Activated T-cell treated with anti-CD3 and anti-CD28 coated beads for 24 hours (primary cell): ENCODE results near the gene RIPPLY3.

ENCODE experiments used
- DNase-seq: peaks from one replicate; pipeline ENCODE4 v3.0.0-alpha.2; 2020; ENCODE audit warnings: low read depth

Gene RIPPLY3, protein sequence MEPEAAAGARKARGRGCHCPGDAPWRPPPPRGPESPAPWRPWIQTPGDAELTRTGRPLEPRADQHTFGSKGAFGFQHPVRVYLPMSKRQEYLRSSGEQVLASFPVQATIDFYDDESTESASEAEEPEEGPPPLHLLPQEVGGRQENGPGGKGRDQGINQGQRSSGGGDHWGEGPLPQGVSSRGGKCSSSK

DNA sequence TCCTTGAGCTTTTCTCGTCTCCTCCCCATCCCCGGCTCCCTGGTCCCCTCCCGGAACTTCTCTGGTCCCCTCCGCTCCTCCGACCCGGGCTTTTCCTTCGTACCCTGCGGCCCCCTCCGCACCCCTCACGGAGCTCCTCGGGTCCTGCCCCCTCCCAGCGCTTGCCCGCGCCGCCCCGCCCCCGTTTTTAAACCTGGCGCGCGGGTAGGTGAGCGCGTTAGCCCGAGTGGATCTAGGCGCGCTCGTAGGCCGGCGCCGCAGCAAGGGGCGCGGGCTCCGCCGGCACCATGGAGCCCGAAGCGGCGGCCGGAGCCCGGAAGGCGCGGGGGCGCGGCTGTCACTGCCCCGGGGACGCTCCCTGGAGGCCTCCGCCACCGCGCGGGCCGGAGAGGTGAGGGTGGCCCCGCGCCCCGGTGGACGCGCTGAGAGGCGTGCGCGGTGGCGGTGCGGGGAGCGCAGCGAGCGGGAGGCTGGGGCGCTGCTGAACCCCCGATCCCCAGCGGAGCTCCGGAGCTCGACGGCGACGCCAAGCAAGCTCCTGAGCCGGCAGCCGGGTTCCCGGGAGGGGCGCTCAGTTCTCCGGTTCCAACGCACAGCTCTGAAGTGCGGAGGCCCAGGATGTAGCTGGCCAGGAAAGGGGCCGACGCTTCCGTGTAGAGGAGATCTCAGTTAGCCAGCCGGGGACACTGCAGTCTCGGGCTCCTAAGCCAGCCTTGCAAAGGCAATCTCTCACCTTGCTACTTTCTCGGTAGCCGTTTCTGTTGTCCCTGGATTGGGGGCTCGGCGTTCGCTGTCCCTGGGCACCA is at the start of gene RIPPLY3:
Gene RIPPLY3 (plus strand): TSS at position 217 of the 806 bp plus-strand sequence. CDS start 71 bp downstream, at position 288.
- no peak for DNase-seq

DNA sequence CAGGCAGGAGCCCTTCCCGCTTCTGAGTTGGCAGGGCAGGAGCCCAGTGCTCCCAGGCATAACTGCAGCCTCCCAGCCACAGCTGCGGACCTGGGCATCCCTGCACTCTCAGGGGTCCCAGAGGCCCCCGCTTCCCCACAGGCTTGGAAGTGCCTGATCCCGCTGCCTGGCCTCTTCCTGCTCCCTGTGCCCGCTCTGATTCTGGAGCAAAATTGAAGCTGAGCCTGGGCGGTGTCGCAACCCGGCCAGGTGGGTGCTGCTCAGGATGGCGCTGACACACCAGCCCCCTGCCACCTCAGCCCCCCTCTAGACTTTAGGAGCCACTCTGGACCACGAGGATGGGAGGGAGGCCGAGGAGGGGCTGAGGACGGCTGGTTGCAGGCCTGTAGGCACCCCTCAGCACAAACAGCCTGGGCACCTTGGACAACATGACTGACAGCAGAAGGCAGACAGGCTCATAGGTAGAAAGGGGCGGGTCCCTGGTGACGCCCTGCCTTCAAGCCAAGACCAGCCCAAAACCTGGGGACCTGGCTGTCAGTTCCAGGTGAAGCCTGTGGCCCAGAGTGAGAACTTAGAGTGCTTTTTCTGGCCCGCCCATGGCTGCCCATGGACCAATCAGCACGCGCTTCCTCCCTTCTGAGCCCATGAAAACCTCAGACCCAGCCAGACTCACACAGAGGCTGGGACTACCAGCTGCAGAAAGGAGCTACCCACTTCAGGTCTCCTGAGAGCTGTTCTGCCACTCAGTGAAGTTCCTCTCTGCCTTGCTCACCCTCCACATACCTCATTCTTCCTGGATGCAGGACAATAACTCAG is 47.3 kb upstream of the RIPPLY3 start:
- no peak for DNase-seq

DNA sequence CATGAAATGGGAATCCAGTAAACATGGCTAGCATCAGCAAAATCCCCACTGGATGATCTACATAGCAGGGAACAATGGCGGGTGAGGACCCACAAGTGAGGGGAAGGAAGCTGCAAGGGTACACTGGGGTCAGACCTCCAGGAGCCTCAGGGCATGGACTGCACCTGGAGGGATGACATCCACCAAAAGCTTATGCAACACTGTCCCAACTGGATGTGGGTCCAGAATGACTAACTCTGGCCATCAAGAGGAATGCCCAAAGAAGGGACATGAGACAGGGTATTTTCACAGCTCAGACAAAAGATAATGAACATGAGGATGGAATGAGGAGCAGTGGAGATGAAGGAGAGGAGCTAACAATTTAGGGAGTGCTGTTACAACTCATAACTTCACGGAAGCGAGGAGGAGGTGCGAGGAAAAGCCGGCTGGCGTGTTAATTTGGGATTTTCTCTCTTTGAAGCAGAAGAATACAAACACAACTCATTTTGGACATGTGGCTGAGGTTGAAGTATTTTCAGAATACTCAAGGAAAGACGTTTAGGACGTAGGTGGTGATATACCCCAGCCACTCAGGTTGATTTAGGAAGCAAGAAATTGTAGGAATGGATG is 45.7 kb upstream of the RIPPLY3 start:
- DNase-seq = no peak

DNA sequence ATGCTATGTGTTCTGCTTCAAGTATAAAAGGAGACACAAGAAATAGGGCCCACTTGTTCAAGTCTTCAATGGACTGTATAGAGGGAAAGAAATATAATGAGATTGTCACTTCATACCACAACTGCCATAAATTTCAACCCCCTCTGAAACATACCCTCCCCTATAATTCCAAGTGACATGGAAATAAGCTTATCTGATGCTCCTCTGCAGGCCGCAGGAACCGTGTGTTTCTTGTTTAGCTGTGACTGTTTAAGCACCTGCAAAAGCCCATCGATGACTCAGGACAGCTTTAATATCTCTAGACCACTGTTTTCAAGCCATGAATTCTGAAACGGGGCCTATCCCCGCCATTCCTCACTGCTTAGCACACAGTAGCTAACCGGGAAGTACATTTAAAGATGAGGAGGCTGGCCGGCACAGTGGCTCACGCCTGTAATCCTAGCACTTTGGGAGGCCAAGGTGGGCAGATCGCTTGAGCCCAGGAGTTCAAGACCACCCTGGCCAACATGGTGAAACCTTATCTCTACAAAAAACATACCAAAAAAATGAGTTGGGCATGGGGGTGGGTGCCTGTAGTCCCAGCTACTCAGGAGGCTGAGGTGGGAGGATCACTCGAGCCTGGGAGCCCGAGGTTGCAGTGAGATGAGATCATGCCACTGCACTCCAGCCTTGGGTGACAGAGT is 44.3 kb upstream of the RIPPLY3 start:
- DNase-seq = no peak

DNA sequence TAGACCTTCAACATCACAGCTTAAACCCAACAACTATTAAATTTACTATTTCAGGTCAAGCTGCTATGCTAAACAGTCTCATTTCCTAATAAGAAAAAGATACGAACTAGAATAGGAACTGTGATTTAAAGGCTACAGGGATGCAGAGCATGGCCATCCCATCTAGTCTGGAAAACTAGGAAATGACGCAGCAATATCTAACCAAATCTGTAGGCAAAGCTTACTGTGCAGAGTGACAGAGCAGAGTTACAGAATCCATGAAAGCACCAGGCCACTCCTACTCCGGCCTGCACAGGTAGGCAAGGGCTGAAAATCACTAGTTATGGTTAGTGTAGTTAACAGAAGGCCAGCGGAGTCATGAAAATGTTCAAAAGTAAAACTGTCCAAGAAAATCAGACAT is 42.1 kb upstream of the RIPPLY3 start:
- DNase-seq = no peak

DNA sequence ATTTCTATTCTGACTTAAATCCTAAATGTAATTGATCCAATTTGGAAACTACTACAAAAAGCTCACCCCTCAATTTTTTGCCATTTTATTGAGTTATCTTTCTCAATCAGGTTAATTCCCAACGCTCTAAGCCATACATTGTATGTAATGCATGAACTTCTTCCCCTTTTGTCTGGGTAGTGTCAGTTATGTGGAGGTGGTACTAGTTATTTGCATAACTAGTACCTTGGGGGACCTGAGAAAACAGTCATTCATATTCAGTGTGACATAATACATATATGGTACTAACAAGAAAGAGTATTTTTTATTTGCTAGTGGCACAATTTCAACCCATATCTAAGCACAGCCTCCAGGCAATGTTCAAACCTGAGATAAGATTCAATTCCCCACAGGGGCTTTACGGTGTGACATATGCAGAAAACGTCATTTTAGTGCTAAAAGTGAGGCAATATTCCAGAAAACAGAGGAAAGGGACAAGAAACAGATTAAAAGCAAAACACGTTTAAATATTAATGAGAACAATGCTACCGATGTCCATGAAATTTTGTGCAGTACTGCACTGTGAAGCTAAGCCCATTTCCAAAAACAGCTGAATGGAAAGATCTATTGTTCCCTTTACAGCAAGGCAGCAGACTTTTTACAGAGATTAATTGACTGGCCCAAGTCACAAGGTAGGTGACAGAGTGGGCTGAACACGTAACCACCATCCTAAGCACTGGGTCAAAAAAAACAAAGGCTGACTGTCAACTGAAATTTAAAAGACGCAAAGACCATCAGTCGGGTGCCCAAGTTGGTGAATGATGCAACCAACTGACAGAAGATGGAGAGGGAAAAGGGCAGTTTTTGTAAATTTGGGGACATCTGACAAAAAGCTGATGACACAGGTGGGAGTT is 41.4 kb upstream of the RIPPLY3 start:
- DNase-seq = no peak

DNA sequence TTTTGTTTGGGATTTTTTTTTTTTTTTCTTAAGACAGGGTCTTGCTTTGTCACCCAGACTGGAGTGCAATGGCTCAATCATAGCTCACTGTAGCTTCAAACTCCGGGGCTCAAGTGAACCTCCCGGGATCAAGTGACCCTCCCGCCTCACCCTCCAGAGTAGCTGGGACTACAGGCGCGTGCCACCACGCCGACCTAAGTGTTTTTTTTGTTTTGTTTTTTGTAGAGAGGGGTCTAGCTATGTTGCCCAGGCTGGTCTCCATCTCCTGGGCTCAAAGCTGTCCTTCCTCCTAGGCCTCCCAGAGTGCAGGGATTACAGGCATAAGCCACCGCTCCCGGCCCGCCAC is 40.8 kb upstream of the RIPPLY3 start:
- no peak for DNase-seq

DNA sequence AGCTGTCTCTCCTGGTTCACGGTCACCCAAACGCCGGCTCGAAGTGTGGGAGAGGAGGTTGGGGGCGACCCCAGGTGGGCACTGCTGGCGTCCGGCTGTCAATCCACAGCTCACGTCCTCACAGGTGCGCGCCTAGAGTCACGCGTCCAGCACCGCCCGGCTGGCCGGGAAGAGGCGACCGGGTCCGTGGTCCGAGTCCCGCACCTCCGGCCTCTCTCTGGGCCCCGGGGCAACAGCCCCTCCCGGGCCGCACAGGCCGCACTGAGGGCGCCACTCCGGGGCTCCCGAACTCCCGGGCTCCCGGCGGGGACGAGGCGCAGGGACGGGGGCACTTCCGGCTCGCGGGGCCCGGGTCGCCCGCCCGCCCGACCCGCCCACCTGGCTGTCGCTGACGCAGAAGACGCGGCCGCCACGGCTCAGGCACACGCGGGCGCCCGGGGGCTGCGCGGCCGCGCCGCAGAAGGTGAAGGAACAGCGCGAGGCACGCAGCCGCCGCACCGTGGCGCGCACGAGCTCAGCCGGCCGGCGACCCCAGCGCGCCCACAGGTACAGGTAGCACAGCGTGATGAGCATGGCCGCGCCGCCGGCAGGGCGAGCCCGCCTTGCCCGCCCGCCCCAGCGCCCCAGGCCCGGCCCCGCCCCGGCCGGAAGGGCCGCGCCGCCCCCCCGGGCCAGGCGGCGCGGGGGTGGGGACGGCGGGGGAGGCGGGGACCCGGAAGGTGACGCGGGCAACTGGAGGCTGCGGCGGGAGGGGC is 40.3 kb upstream of the RIPPLY3 start, which contains the start of gene HLCS:
Gene HLCS (minus strand): TSS at position 604 of the 755 bp plus-strand sequence. CDS start 31 bp downstream, at position 573.
- peak; percentile 57 for DNase-seq

DNA sequence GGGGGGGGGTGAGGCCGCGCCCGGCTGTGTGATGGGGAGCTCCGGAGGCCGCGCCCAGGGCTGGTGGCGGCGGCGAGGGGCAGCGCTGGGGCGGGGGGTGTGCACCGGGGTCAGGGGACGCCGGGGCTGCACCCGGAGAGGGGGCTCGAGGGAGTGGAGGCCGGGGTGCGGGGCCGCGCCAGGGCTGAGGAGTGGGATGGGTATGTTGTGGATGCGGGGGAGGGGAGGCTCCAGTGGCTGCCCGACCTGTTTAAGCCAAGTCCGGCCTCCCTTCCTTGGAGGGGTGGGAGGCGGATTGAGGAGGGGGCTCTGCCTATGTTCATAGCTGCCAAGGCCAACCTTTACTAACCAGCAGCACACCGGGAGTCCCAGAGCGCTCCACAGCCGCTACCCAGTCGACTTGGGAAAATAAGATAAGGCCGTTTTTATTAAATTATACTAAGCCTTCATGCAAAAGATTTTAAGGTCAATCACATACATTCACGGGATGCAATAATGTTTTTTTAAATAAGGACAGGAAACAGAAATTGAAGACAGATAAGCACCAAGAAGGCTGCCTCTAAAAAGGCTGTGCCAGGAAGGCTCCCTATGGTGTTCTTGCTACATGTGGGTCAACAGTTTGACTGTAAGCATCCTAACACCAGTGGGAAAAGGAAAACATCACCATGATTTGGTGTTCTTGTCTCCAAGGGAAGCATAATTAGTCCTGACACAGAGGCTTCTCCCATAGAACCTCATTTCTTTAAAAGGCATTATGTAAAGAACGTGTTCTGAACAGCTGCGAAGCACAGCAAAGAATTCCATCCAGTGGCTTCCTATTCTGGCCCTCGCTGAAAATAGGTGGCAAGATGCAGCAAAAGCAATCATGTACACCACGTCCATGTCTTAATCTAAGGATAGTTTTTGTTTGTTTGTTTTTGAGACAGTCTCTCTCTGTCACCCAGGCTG is 39.4 kb upstream of the RIPPLY3 start:
- DNase-seq = no peak

DNA sequence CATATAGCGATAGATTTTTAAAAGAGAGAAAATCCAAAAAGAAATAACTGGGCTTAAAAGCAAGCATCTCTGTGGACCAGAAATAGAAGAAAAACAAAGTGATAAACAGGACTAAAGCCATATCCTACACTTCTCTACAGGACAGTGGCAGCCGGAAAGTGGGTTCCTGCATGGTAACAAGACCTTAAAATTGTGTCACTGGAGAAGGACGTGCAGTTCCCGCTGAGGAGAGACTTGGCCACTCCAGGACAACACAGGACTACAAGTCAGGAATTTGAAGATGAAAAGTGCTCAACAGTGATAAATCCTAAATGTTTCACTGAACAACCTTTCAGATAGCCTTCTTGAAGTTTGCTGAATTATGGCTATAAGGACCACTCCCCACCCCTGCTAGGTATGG is 38.1 kb upstream of the RIPPLY3 start:
- DNase-seq = no peak

DNA sequence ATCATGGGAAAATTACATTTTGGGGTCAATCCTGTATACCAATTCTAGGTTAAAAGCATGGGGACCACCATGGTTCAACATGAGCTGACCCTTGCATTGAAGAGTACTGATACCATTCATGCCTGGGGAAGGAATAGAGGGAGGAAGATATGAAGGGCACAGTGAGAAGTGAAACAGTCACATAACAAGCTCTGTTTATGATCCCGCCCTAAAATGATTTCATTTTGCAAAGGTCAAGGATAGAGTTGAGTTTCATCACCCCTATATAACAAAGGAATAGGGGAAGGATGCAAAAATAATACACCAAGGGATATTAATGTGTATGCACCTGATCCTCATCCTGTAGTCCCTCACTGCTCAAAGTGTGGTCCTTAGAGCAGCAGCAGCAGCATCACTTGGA is 37.5 kb upstream of the RIPPLY3 start:
- no peak for DNase-seq

DNA sequence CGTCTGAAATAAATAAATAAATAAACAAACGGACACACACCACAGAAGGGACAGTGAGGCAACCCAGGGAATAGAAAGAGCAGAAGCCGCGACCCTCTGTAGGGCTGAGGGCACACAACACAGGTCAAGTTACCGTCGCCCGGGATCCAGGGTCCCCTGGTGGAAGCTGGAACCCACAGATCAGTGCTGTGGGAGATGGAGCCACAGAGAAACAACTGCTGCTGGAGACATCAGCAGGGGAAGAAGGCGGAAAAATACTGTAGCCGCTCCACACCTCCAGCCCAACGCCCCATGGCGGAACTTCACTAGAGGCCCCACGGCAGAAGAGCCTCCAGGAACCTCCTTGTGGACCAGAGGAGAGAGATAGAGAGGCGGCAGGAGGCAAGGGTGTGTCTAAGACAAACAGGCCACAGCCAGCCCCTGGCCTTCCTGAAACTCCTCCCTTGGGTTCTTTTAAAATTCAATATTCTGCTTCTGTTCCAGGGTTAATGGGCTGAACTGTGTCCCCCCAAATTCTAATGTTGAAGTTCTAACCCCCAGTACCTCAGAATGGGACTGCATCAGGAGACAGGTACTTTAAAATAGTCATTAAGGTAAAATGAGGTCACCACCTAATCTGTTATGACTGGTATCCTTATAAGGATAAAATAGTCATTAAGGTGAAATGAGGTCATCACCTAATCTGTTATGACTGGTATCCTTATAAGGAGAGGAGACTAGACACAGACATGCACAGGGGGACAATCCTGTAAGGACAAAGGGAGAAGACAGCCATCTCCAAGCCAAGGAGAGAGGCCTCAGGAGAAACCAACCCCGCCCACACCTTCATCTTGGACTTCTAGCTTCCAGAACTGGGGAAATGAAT is 32.3 kb upstream of the RIPPLY3 start:
- DNase-seq = no peak

DNA sequence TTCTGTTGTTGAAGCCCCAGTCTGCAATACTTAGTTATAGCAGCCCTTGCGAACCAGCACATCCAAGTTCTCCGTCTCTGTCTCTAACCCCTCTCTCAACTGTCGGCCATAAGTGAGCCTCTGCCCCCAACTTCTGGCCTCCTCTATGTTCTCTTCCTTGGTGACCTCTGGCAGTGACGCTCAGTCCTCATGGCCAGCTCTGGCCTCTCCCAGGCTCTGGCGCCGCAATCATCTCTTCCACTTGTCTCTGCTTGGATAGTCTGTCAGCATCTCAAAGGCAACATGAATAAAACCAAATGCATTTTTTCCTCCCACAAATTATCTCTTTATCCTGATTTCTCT is 31.7 kb upstream of the RIPPLY3 start:
- DNase-seq = no peak

DNA sequence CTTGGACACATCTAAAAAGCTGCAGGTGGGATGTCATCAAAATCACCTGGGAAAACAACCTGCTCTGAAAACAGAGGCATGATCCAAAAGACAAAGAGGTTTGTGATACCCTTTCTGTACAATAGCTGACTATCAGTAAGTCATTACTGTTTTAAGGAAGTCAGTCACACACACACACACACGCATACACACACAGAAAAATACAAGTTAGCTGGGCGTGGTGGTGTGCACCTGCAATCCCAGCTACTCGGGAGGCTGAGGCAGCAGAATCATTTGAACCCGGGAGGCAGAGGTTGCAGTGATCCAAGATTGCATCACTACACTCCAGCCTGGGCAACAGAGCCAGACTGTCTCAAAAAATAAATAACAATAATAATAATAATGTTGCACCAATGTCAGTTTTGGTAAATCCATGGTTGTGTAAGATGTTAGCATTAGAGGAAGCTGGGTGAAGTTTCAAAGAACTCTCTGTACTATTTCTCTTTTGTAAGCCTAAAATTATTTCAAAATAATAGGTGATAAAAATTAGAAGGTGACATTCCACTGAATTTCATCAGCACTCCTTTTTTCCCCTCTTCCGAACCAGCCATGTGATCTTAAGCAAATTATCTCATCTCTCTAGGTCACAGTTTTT is 30.2 kb upstream of the RIPPLY3 start:
- no peak for DNase-seq

DNA sequence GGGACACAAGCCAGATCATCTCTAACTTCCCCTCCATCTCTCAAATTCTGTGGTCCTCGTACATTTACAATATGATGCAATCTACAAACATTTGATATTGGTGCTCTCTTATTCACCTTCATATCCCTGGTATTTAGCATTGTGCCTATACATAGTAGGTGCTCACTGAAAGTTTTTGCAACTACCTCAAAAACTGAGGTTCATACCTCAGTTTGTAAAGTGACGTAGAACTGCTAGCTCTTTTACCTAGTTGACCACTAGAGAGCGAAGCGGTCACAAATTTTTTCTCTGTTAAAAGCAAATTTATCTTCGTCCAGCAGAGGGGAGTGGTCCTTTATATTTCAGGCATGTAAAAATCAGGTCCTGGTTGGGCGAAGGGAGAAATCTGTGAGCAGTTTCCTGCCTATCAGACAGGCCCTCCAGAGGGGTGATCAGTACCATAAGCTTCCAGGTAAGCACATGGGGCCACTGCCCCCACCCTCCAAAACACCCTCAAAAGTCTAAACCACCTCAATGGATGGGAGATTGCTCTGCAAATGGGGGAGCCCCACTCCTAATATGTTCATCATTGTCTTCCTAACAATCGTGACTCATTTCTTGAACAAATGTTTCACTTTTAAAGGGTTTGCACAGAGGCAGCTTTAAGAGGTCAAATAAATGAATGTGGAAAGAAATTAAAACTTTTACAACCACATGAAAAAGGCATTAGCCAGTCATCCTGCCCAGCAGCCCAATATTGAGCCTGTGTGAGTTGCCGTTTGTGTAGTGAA is 29.4 kb upstream of the RIPPLY3 start:
- DNase-seq = no peak

DNA sequence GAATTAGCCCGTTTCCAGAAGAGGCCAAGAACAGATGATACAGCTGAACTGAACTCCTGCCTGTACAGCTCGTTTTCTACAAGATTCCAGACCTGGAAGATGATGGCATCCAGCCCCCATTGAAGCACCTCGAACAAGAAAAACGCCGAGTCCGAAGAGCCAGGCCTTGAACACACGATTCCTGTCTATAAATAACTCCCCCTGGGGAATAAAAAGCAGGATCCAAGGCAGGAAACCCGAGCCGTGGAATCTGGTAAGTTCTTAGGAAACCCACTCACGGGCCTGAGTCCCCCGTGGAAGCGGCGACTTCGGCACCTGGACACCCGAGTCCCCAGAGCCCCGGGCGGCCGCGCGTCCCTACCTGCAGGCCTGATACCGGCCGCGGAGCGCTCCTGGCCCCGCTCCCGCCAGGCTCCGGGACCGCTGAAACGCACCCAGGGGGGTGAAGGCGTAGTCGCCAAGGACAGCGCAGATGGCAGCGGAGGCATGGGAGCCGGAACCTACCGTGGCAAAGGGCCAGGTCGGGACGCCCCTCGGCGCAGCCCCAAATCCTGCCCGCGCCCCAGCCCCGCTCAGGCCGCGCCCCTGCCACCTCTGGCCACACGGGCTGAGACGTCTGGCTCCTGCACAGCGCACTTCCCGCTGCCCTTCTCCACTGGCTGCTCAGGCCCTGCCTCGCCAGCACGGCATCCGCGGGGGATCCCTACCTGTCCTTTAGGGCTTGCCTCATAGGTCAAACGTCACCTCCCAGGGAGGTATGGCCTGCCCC is 26.0 kb upstream of the RIPPLY3 start:
- DNase-seq = no peak
